SK-N-SH (cell line): ENCODE data around the gene ZBED3. TPM values are rescaled to one million over a fixed set of nuclear protein-coding genes. Genes with fewer than 3 reads are reported as not detected.

Source experiments
- CTCF ChIA-PET: fragments of 300-600, 350-600 bp; formaldehyde crosslinking; extraction: SDS; loops from one replicate; lab custom pipeline; 2021; lab: Yijun Ruan, JAX
- POLR2A ChIA-PET: fragments of 350-600 bp; sonication (Branson Sonifier 250); formaldehyde crosslinking; extraction: SDS; loops from one replicate; lab custom pipeline; 2020; ENCODE audit warnings: antibody characterized with exemption, inconsistent platforms; lab: Yijun Ruan, JAX
- DNase-seq: peaks from one replicate; pipeline ENCODE4 v3.0.0; 2012
- H2AFZ ChIP-seq: fragments of 200-600 bp; sonication (generic); 2 replicates; pipeline ENCODE4 v1.8.1; 2016; ENCODE audit warnings: antibody characterized with exemption, mild to moderate bottlenecking, low read depth
- H3F3A ChIP-seq: fragments of 200-600 bp; sonication (generic); replicated peaks from 2 replicates; pipeline ENCODE3; 2016; ENCODE audit warnings: antibody characterized with exemption, mild to moderate bottlenecking; ENCODE audit not compliant: insufficient read depth
- H3K27ac ChIP-seq, 2 experiments: fragments of 200-500 bp in 1 of 2; fragments of 200-600 bp in 1 of 2; sonication (Bioruptor generic) in 1 of 2; sonication (generic), shearing (Covaris generic) in 1 of 2; 2 replicates each; pipeline versions ENCODE4 v1.5.1 to v1.6.1; 2014 to 2016; ENCODE audit warnings: low read depth in 2 of 2, inconsistent platforms in 1 of 2, low read length in 1 of 2, mild to moderate bottlenecking in 1 of 2, mixed read lengths in 1 of 2
- H3K27me3 ChIP-seq: fragments of 200-600 bp; sonication (generic), shearing (Covaris generic); 2 replicates; pipeline ENCODE4 v1.6.1; 2016; ENCODE audit warnings: mixed run types; ENCODE audit not compliant: insufficient read depth
- H3K36me3 ChIP-seq, 2 experiments: fragments of 200-500 bp in 1 of 2; fragments of 200-600 bp in 1 of 2; sonication (Bioruptor generic) in 1 of 2; sonication (generic) in 1 of 2; replicated peaks in 1 of 2; 2 replicates each; pipeline versions ENCODE3 to v1.5.1; 2014 to 2016; ENCODE audit warnings: low read length in 1 of 2, mild to moderate bottlenecking in 1 of 2; ENCODE audit not compliant: insufficient read depth in 2 of 2, control insufficient read depth in 1 of 2
- H3K4me1 ChIP-seq, 2 experiments: fragments of 200-500 bp in 1 of 2; fragments of 200-600 bp in 1 of 2; sonication (Bioruptor generic) in 1 of 2; sonication (generic), shearing (Covaris generic) in 1 of 2; 2 replicates each; pipeline versions ENCODE4 v1.5.1 to v1.6.1; 2014 to 2016; ENCODE audit warnings: low read depth in 1 of 2, low read length in 1 of 2, mixed run types in 1 of 2; ENCODE audit not compliant: insufficient read depth in 2 of 2, control insufficient read depth in 1 of 2
- H3K4me2 ChIP-seq: fragments of 200-600 bp; sonication (generic), shearing (Covaris generic); 2 replicates; pipeline ENCODE4 v1.6.1; 2017; ENCODE audit warnings: mixed run types
- H3K4me3 ChIP-seq, 2 experiments: fragments of 200-500 bp in 1 of 2; fragments of 200-600 bp in 1 of 2; sonication (Bioruptor generic) in 1 of 2; sonication (generic), shearing (Covaris generic) in 1 of 2; 2 replicates each; pipeline versions ENCODE4 v1.5.1 to v1.8.1; 2014 to 2016; ENCODE audit warnings: low read depth in 2 of 2, inconsistent platforms in 1 of 2, low read length in 1 of 2, mild to moderate bottlenecking in 1 of 2, mixed read lengths in 1 of 2, moderate library complexity in 1 of 2
- H3K79me2 ChIP-seq: fragments of 200-600 bp; sonication (generic); 2 replicates; pipeline ENCODE4 v1.8.1; 2017; ENCODE audit warnings: mild to moderate bottlenecking; ENCODE audit not compliant: insufficient read depth
- H3K9ac ChIP-seq: fragments of 200-600 bp; sonication (generic); 2 replicates; pipeline ENCODE4 v1.6.1; 2017; ENCODE audit warnings: mixed run types
- H3K9me2 ChIP-seq: fragments of 200-600 bp; sonication (generic); 2 replicates; pipeline ENCODE4 v1.6.1; 2017; ENCODE audit warnings: mixed run types
- H3K9me3 ChIP-seq: fragments of 200-600 bp; sonication (generic); 2 replicates; pipeline ENCODE4 v1.6.1; 2017; ENCODE audit warnings: mixed run types, mild to moderate bottlenecking, moderate library complexity
- H4K20me1 ChIP-seq: fragments of 200-600 bp; sonication (generic); 2 replicates; pipeline ENCODE4 v1.6.1; 2017; ENCODE audit warnings: mild to moderate bottlenecking, mixed run types; ENCODE audit not compliant: insufficient read depth
- CHD2 ChIP-seq: fragments of 150-350 bp; IDR thresholded peaks from 2 replicates; pipeline ENCODE4 v1.6.1; 2018; ENCODE audit warnings: low read length; ENCODE audit not compliant: partially characterized antibody
- ELF1 ChIP-seq: IDR thresholded peaks from 2 replicates; pipeline ENCODE4 v1.4.0; 2012
- FOSL2 ChIP-seq: IDR thresholded peaks from 2 replicates; pipeline ENCODE4 v1.4.0; 2012; ENCODE audit warnings: low read depth, mild to moderate bottlenecking, moderate library complexity, borderline replicate concordance
- FOXJ3 ChIP-seq: sonication (generic); formaldehyde crosslinking; IDR thresholded peaks from 2 replicates; pipeline ENCODE4 v1.5.1; 2020; ENCODE audit warnings: mild to moderate bottlenecking, missing genetic modification reagents
- GABPA ChIP-seq: IDR thresholded peaks from 2 replicates; pipeline ENCODE4 v1.4.0; 2012; ENCODE audit warnings: low read depth, mild to moderate bottlenecking
- JUND ChIP-seq: IDR thresholded peaks from 2 replicates; pipeline ENCODE4 v1.4.0; 2012
- MEF2A ChIP-seq: IDR thresholded peaks from 2 replicates; pipeline ENCODE4 v1.4.0; 2012; ENCODE audit warnings: low read depth, borderline replicate concordance
- MXI1 ChIP-seq: IDR thresholded peaks from 2 replicates; pipeline ENCODE4 v1.6.1; 2012; ENCODE audit warnings: mild to moderate bottlenecking, low read depth, low read length, improper control_type of control experiment
- NRF1 ChIP-seq: IDR thresholded peaks from 2 replicates; pipeline ENCODE4 v1.6.1; 2012; ENCODE audit warnings: low read depth, mild to moderate bottlenecking, low read length
- POLR2AphosphoS5 ChIP-seq: IDR thresholded peaks from 2 replicates; pipeline ENCODE4 v1.6.1; 2012; ENCODE audit warnings: low read depth, low read length
- SIN3A ChIP-seq: IDR thresholded peaks from 2 replicates; pipeline ENCODE4 v1.6.1; 2012; ENCODE audit warnings: low read depth, mild to moderate bottlenecking, low read length, moderate library complexity, borderline replicate concordance
- TAF1 ChIP-seq: IDR thresholded peaks from 2 replicates; pipeline ENCODE4 v1.6.1; 2012; ENCODE audit warnings: low read depth, mild to moderate bottlenecking, low read length, moderate library complexity, borderline replicate concordance
- TEAD4 ChIP-seq: IDR thresholded peaks from 2 replicates; pipeline ENCODE4 v1.4.0; 2012; ENCODE audit warnings: mild to moderate bottlenecking, borderline replicate concordance; ENCODE audit not compliant: insufficient read depth
- YY1 ChIP-seq: IDR thresholded peaks from 2 replicates; pipeline ENCODE4 v1.4.0; 2012; ENCODE audit warnings: low read depth, mild to moderate bottlenecking
- WGBS: methylation state at CpG from one replicate; pipeline ENCODE4 v1.1.6; 2017; ENCODE audit warnings: low lambda C conversion rate; 5-methylcytosine and 5-hydroxymethylcytosine counted together
- polyA plus RNA-seq, 3 experiments: library from polyadenylated mRNA; depleted of rRNA; stranded (reverse); fragments of >200 nt; gene quantifications; 2 replicates each; pipeline ENCODE4 v1.2.3, GENCODE V29; 2012
- TF ChIP-seq, protein P1 (sequence below): fragments of 150-350 bp; IDR thresholded peaks from 2 replicates; pipeline ENCODE4 v1.6.1; 2016; ENCODE audit warnings: mild to moderate bottlenecking, low read depth, low read length
- TF ChIP-seq, protein P2 (sequence below): IDR thresholded peaks from 2 replicates; pipeline ENCODE4 v1.4.0; 2012; ENCODE audit warnings: low read depth
- TF ChIP-seq, protein P3 (sequence below): IDR thresholded peaks from 2 replicates; pipeline ENCODE4 v1.6.1; 2012; ENCODE audit warnings: mild to moderate bottlenecking, low read depth, low read length, moderate library complexity

The ZBED3 gene
- polyA plus RNA-seq, 1 of the 3 experiments (the other 2 are of a cell fraction): 5.8 TPM

DNA sequence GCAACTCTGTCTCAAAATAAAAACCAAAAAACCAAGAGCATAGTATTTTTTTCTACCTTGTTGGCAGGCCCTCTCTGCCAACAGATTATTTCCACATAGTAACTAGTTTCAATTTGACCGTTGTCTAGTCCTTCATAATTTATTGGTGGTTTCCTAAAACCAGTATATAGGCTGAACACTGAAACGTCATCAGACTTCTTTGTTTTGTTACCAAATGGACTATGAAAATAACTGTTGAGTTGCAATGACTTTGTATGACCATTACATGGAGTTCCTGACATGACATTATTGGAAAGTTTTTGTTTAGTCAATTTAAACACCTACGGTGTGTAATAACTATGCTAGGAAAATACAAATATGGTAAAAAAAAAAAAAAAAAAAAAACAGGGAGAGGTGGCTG, 55.2 kb downstream of the ZBED3 start (continued):
- TF ChIP-seq, protein P1, sequence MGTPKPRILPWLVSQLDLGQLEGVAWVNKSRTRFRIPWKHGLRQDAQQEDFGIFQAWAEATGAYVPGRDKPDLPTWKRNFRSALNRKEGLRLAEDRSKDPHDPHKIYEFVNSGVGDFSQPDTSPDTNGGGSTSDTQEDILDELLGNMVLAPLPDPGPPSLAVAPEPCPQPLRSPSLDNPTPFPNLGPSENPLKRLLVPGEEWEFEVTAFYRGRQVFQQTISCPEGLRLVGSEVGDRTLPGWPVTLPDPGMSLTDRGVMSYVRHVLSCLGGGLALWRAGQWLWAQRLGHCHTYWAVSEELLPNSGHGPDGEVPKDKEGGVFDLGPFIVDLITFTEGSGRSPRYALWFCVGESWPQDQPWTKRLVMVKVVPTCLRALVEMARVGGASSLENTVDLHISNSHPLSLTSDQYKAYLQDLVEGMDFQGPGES: no peak

DNA sequence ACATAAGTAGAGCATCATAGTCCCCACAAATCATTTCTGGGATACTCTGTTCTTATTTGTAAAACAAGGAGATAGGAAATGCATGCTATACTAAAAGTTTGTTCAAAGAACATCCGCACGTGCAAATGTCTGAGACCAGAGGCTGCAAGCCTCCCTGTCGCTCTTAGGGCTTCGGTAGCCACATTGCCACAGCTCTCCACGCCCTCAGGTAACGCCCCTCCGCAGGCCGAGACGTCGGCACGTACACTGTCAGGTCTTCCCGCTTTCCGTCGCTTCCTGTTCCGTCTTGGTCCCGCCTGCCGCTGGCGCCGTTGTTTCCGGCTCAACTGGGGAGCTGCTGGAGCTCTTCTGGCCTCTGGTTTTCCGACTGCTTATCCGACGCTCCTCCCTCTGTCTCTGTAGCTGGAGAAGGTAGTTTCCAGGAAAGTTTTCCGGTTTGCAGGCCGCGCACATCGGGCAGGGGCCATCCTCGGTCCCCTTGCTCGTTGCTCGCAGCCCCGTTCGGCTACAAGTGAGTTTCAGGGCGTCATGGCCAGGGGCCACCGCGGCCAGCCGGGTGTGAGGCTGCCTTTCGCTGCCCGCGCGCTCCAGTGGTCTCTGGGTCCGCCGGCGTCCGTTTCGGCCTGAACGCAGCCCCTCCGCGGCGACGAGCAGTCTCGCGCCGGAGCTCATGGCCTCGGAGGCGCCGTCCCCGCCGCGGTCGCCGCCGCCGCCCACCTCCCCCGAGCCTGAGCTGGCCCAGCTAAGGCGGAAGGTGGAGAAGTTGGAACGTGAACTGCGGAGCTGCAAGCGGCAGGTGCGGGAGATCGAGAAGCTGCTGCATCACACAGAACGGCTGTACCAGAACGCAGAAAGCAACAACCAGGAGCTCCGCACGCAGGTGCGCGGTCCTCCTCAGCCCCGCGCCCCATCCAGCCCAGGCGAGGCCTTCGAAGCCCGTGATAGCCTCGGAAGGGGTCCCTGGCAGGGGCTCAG, 56.7 kb downstream of the ZBED3 start, which contains the start of gene AGGF1:
TSS of gene AGGF1 (plus strand) at position 308 of the 975 bp plus-strand sequence. CDS start at position 671, 363 bp downstream.
- H3K79me2 ChIP-seq: peaks cover 32% of the 10 kb centered on the region
- H3K4me1 ChIP-seq: peaks cover 7 to 12% of the 10 kb centered on the region in 2 experiments; a peak in 3 of 4 replicates
- H3K9me3 ChIP-seq: 0 out of 2 replicates have a peak, but pooled peaks cover 7% of the 10 kb centered on the region
- ChIA-PET CTCF (interaction anchor here (1.0 to 1.8 kb wide), 3 partner anchors 13 to 47 kb away, joined by 3 to 15 read pairs (median 4); no protein-coding TSS in a partner anchor), POLR2A (interaction anchor here (0.7 to 1.7 kb wide), 4 partner anchors 44 to 56 kb away, joined by 3 to 9 read pairs (median 6); partner anchors contain the start of gene ZBED3)
- TF ChIP-seq FOSL2 (no peak), JUND (no peak), CHD2 (peak; percentile 69), ELF1 (peak; percentile 88), FOXJ3 (CRISPR knock-in tag) (peak; percentile 74; the same call in 1 of the 2 replicates), NRF1 (no peak), TEAD4 (no peak), GABPA (peak; percentile 92), MEF2A (no peak), TAF1 (peak; percentile 77), MXI1 (peak; percentile 98), YY1 (peak; percentile 66), POLR2AphosphoS5 (peak; percentile 96), SIN3A (peak; percentile 78; the same call in 1 of the 2 replicates)
- TF ChIP-seq, protein P2, sequence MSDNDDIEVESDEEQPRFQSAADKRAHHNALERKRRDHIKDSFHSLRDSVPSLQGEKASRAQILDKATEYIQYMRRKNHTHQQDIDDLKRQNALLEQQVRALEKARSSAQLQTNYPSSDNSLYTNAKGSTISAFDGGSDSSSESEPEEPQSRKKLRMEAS: peak; percentile 98
- TF ChIP-seq, protein P3, sequence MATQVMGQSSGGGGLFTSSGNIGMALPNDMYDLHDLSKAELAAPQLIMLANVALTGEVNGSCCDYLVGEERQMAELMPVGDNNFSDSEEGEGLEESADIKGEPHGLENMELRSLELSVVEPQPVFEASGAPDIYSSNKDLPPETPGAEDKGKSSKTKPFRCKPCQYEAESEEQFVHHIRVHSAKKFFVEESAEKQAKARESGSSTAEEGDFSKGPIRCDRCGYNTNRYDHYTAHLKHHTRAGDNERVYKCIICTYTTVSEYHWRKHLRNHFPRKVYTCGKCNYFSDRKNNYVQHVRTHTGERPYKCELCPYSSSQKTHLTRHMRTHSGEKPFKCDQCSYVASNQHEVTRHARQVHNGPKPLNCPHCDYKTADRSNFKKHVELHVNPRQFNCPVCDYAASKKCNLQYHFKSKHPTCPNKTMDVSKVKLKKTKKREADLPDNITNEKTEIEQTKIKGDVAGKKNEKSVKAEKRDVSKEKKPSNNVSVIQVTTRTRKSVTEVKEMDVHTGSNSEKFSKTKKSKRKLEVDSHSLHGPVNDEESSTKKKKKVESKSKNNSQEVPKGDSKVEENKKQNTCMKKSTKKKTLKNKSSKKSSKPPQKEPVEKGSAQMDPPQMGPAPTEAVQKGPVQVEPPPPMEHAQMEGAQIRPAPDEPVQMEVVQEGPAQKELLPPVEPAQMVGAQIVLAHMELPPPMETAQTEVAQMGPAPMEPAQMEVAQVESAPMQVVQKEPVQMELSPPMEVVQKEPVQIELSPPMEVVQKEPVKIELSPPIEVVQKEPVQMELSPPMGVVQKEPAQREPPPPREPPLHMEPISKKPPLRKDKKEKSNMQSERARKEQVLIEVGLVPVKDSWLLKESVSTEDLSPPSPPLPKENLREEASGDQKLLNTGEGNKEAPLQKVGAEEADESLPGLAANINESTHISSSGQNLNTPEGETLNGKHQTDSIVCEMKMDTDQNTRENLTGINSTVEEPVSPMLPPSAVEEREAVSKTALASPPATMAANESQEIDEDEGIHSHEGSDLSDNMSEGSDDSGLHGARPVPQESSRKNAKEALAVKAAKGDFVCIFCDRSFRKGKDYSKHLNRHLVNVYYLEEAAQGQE: 0 out of 2 replicates have a peak, but pooled peaks have one; percentile 21
- H3F3A ChIP-seq: no peaks in the 10 kb centered on the region
- peak; percentile 90 for DNase-seq
- H3K9me2 ChIP-seq: no peaks in the 10 kb centered on the region
- no peaks in the 10 kb centered on the region; the same call in 1 of the 2 replicates for H3K27me3 ChIP-seq
- 3% methylated on average over 40 of the region's 82 CpGs for WGBS
- peak within 1 kb of the TSS; percentile 96 for H3K4me2 ChIP-seq
- peak within 1 kb of the TSS; percentile 86 for H3K9ac ChIP-seq
- peak within 1 kb of the TSS; percentile 95 for H2AFZ ChIP-seq
- peaks cover 11 to 12% of the 10 kb centered on the region in 2 experiments for H3K36me3 ChIP-seq
- H4K20me1 ChIP-seq: no peaks in the 10 kb centered on the region; the same call in 1 of the 2 replicates
- peak within 1 kb of the TSS; percentile 85 to 95 for H3K27ac ChIP-seq
- H3K4me3 ChIP-seq: peak within 1 kb of the TSS; percentile 82 to 99
